Measurements from ENCODE around the gene SEC61A1. TPM values are rescaled to one million over a fixed set of nuclear protein-coding genes. Genes with fewer than 3 reads are reported as not detected.

Gene SEC61A1
- total RNA-seq (100 to 1,000 TPM in 6 of 7 donors, 10 to 100 TPM in 1; 52.3 to 165 (median 121) TPM), polyA plus RNA-seq (100 to 1,000 TPM in 1 of 2 donors, 10 to 100 TPM in 1; 72.0 to 217 TPM)
- long read RNA-seq, donor 1, transcript SEC61A1-201 (12 exons, 3,635 nt), result major isoform, 158 of 559 reads
- long read RNA-seq, donor 1, partial matches to known transcripts, result 379 of 559 reads
- long read RNA-seq, donor 1, other reads (novel, unspliced or antisense), result 18 of 559 reads
- long read RNA-seq, donor 2, transcript SEC61A1-201 (12 exons, 3,635 nt), result major isoform, 33 of 49 reads
- long read RNA-seq, donor 2, partial matches to known transcripts, result 15 of 49 reads
- long read RNA-seq, donor 2, other reads (novel, unspliced or antisense), result 0 of 49 reads
- long read RNA-seq, donor 3, transcript SEC61A1-201 (12 exons, 3,635 nt), result major isoform, 554 of 814 reads
- long read RNA-seq, donor 3, partial matches to known transcripts, result 235 of 814 reads
- long read RNA-seq, donor 3, other reads (novel, unspliced or antisense), result 23 of 814 reads

DNA sequence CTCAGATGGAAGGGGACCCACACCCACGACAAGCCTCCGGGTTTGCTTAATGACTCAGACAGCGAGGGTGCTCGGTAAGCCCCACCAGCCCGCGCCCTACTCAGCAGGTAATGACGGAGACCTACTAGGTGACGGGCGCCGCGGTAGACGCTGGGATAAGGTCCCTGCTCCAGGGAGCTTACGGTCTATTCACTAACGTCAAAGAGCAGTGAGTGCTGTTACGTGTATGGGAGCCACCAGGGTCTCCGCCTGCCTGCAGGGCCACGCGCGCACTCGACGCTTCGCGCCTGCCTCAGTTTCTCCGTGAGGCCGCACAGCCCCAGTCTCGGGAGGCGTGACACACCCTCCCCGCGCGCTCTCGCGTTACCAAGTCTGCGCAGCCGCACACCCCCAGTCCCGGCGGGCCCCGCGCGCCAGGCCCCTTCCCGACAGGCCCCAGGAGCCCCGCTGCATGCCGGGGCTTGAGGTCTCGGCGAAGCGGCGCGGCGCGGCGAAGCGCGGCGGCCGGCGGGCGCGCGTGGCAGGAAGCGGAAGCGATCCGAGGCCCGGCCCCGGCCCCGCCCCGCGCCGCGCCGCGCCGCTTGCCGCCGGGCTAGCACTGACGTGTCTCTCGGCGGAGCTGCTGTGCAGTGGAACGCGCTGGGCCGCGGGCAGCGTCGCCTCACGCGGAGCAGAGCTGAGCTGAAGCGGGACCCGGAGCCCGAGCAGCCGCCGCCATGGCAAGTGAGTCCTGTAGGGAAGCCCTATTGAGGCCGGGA, at the start of gene SEC61A1:
Gene SEC61A1, plus strand, starts transcription at position 601 of the 758 bp plus-strand sequence. Its CDS starts 116 bp downstream, at position 717.
- Histone ChIP-seq H3K27me3 (no peaks in the 10 kb centered on the region), H3K9me3 (no peaks in the 10 kb centered on the region), H3K36me3 (no peaks in the 10 kb centered on the region), H3K27ac (peak within 1 kb of the TSS in 1 of 2 donors; percentile 83), H3K4me1 (ENCODE audit: insufficient read depth) (peaks cover 11% of the 10 kb centered on the region), H3K4me3 (peak within 1 kb of the TSS; percentile 98)
- TF ChIP-seq, protein P1, sequence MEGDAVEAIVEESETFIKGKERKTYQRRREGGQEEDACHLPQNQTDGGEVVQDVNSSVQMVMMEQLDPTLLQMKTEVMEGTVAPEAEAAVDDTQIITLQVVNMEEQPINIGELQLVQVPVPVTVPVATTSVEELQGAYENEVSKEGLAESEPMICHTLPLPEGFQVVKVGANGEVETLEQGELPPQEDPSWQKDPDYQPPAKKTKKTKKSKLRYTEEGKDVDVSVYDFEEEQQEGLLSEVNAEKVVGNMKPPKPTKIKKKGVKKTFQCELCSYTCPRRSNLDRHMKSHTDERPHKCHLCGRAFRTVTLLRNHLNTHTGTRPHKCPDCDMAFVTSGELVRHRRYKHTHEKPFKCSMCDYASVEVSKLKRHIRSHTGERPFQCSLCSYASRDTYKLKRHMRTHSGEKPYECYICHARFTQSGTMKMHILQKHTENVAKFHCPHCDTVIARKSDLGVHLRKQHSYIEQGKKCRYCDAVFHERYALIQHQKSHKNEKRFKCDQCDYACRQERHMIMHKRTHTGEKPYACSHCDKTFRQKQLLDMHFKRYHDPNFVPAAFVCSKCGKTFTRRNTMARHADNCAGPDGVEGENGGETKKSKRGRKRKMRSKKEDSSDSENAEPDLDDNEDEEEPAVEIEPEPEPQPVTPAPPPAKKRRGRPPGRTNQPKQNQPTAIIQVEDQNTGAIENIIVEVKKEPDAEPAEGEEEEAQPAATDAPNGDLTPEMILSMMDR (IDR thresholded peaks at IDR 0.05), result no peak
- TF ChIP-seq POLR2A (IDR thresholded peaks at IDR 0.05), result peak; percentile 42
- WGBS, 3 donors, result 0 to 2% (median 1%) methylated on average over 38 to 90 of the region's 90 CpGs
- intact Hi-C loops (cut with DNase I), result loop anchor here in 1 of 4 donors (1.0 kb wide), 1 partner anchor 22 kb away; no protein-coding TSS in a partner anchor
- peak; percentile 92 to 97 (median 95) for DNase-seq

DNA sequence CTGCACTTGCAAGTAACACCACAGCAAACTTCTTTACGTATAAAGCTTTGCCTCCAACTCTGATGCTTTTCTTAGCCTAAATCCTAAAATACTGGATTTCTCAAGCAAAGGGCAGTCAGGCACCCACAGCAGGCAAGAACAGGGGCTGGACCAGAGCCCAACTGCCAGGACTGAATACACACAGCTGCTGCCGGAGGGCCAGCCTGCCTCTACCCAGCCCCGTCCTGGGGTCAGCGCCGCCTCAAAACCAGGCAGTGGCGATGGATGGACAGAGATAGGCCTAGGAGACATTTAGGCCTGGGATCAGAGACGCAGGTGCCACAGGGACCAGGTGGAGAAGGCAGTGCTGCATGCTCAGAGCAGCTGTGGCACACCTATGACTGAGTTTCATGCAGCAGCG, 47.6 kb upstream of the SEC61A1 start:
- TF ChIP-seq POLR2A (IDR thresholded peaks at IDR 0.05) (no peak), EP300 (IDR thresholded peaks at IDR 0.05) (no peak)
- TF ChIP-seq, protein P1 (IDR thresholded peaks at IDR 0.05), result no peak
- WGBS, 3 donors, result 56 to 73% (median 70%) methylated on average over 8 of the region's 8 CpGs
- H3K27me3 ChIP-seq, result no peaks in the 10 kb centered on the region
- no peaks in the 10 kb centered on the region for H3K4me1 ChIP-seq (ENCODE audit: insufficient read depth)
- no peak overlapping the region for H3K27ac ChIP-seq
- DNase-seq, result no peak
- no peaks in the 10 kb centered on the region for H3K9me3 ChIP-seq
- H3K4me3 ChIP-seq, result no peak overlapping the region
- H3K36me3 ChIP-seq, result no peaks in the 10 kb centered on the region
- intact Hi-C loops (cut with DNase I), result no loop called here

DNA sequence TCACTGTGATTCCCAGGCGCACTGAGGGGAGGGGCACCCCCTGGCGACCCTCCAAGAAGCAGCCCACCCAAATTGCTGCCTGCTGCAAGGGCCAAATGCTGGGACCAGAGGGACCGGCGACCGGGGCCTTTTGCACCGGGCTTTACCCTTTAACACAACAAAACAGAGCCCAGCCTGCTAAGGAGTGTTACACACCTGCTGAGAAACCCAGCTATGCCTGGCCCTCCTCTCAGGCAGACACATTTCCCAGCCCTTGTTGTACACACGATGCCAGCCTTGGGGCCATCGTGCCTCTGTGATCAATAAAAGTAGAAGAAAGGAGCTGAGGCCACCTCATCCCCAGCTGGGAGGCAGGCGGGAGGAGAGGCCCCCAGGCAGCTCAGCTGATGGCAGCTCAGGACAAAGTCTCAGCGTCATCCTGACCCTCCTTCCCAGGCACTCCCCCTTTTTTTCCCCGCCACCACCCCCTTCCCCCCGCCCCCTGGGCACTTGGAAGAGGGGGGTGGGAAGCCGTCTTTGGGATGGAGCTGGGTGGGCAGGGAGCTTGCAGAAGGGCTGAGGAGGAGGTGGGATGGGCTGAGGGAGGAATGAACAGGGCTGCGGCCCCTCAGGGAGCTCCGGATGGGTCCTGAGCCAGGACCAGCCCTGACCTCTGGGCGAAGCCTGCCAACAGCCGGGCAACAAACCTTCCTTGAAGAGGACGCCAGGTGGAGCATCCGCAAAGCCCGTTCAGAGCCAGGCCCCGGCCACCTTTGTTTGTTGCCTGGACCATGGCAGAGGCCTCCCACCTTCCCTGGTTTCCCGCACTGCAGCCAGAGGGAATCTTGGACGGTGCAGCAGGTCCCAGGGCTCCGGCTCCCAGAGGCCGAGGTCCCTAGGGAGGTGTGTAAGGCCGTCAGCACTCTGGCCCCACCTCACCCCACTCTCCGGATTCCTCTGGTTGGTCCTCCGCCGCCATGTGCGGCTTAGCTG, 45.9 kb upstream of the SEC61A1 start:
- Histone ChIP-seq H3K9me3 (no peaks in the 10 kb centered on the region), H3K27ac (no peak overlapping the region), H3K27me3 (no peaks in the 10 kb centered on the region), H3K4me1 (ENCODE audit: insufficient read depth) (no peaks in the 10 kb centered on the region), H3K4me3 (no peak overlapping the region), H3K36me3 (no peaks in the 10 kb centered on the region)
- intact Hi-C loops (cut with DNase I), result no loop called here
- WGBS, 3 donors, result 30 to 35% (median 32%) methylated on average over 29 to 30 of the region's 30 CpGs
- DNase-seq, result no peak
- TF ChIP-seq, protein P1 (IDR thresholded peaks at IDR 0.05), result no peak
- no peak for TF ChIP-seq EP300 (IDR thresholded peaks at IDR 0.05)
- no peak for TF ChIP-seq POLR2A (IDR thresholded peaks at IDR 0.05)

DNA sequence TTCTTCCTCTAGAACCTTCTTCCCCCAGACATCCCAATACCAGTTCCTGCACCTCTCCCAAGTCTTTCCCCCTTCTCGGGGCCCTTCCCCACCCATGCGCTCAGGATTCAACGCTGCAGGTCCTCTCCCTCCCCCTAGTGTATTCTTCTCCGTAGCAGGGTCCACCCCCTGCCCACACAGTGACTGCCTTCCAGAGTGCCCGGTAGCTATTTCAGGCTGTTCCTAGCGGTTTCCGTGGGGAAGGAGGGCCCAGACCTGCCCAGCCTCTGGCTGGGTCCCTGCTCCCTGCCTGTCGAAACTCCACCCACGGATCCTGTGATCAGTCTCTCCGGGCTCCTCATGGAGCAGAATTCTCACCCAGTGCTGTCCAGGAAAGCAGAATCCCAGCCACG, 45.2 kb upstream of the SEC61A1 start:
- H3K36me3 ChIP-seq, result no peaks in the 10 kb centered on the region
- no peaks in the 10 kb centered on the region for H3K4me1 ChIP-seq (ENCODE audit: insufficient read depth)
- TF ChIP-seq EP300 (IDR thresholded peaks at IDR 0.05), result no peak
- TF ChIP-seq POLR2A (IDR thresholded peaks at IDR 0.05), result no peak
- TF ChIP-seq, protein P1 (IDR thresholded peaks at IDR 0.05), result no peak
- H3K27ac ChIP-seq, result no peak overlapping the region
- no peak for DNase-seq
- H3K27me3 ChIP-seq, result no peaks in the 10 kb centered on the region
- no peaks in the 10 kb centered on the region for H3K9me3 ChIP-seq
- H3K4me3 ChIP-seq, result no peak overlapping the region
- intact Hi-C loops (cut with DNase I), result no loop called here
- 28 to 44% (median 40%) methylated on average over 11 of the region's 11 CpGs for WGBS, 3 donors

All from ovary (tissue), 10 donors.